Nephron (organoid): Measurements from ENCODE around the gene ARAP1.

Experiments used
- H3K27ac Mint-ChIP-seq, 3 experiments: 2 replicates each; pipeline ENCODE4 v1.8.0; 2020; ENCODE audit warnings: mixed read lengths in 3 of 3, mild to moderate bottlenecking in 2 of 3, moderate library complexity in 1 of 3
- H3K27me3 Mint-ChIP-seq: 2 replicates; pipeline ENCODE4 v1.8.0; 2021; ENCODE audit warnings: low read depth, mild to moderate bottlenecking, moderate library complexity, mixed read lengths
- H3K36me3 Mint-ChIP-seq: 2 replicates; pipeline ENCODE4 v1.8.0; 2020; ENCODE audit warnings: low read depth, mixed read lengths
- H3K4me1 Mint-ChIP-seq: 2 replicates; pipeline ENCODE4 v1.8.0; 2020; ENCODE audit warnings: mixed read lengths
- H3K4me3 Mint-ChIP-seq, 3 experiments: 2 replicates each; pipeline ENCODE4 v1.8.0; 2020; ENCODE audit warnings: mild to moderate bottlenecking in 3 of 3, mixed read lengths in 3 of 3, moderate library complexity in 2 of 3
- H3K9me3 Mint-ChIP-seq: 2 replicates; pipeline ENCODE4 v1.8.0; 2020; ENCODE audit warnings: mixed read lengths
- TF ChIP-seq, protein P1 (sequence below), 3 experiments: fragments of 200-600 bp; sonication (generic); IDR thresholded peaks; one replicate each; pipeline ENCODE4 v1.5.0; 2021; ENCODE audit warnings: antibody characterized with exemption in 3 of 3; ENCODE audit not compliant: unreplicated experiment in 3 of 3

The ARAP1 gene

DNA sequence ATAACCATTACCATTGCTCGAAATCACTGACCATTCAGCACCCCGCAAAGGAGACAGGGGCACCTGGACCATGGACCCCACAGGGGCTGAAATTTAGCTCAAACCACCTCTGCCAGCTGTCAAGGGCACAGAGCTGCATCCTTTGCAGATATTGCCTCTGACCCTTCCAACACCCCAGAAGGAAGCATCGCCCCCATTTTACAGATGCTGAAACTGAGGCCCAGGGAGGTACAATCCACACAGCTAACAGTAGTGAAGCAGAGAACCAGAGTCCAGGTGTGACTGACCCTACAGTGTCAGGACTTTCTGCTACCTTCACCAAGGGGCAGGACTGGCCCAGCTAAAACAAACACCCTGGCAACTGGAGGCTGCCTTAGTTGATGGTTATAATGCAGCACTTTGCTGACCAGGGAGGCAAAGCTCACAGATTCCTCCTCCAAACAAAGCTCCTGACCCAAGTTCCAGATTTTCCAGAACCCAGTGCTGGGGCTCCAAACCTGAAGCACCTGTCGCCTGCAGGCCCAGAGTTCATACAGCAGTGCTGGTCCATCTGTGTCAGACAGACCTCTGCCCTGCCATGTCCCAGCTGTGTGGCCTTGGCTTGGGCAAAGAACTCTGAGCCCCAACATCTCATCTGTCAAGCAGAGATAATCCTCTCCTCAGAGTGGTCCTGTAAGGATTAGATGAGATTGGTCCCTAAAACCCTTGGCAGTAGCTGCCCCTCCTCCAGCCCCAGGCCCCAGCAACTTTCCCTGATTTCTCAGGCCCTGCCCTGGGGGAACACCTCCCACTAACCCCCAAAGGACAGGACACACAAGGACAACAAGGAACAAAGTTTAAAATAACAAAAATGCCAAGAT lies 15.2 kb upstream of the ARAP1 start:
- no peak overlapping the region for H3K4me3 Mint-ChIP-seq
- H3K4me1 Mint-ChIP-seq = peaks cover 30% of the 10 kb centered on the region
- H3K9me3 Mint-ChIP-seq = no peaks in the 10 kb centered on the region
- no peaks in the 10 kb centered on the region for H3K36me3 Mint-ChIP-seq
- peak overlapping the region in 1 of 3 experiments; percentile 30 for H3K27ac Mint-ChIP-seq
- TF ChIP-seq, protein P1, sequence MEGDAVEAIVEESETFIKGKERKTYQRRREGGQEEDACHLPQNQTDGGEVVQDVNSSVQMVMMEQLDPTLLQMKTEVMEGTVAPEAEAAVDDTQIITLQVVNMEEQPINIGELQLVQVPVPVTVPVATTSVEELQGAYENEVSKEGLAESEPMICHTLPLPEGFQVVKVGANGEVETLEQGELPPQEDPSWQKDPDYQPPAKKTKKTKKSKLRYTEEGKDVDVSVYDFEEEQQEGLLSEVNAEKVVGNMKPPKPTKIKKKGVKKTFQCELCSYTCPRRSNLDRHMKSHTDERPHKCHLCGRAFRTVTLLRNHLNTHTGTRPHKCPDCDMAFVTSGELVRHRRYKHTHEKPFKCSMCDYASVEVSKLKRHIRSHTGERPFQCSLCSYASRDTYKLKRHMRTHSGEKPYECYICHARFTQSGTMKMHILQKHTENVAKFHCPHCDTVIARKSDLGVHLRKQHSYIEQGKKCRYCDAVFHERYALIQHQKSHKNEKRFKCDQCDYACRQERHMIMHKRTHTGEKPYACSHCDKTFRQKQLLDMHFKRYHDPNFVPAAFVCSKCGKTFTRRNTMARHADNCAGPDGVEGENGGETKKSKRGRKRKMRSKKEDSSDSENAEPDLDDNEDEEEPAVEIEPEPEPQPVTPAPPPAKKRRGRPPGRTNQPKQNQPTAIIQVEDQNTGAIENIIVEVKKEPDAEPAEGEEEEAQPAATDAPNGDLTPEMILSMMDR (IDR thresholded peaks at IDR 0.05; ENCODE audit: unreplicated experiment in 3 of 3) = no peak
- peaks cover 8% of the 10 kb centered on the region for H3K27me3 Mint-ChIP-seq

DNA sequence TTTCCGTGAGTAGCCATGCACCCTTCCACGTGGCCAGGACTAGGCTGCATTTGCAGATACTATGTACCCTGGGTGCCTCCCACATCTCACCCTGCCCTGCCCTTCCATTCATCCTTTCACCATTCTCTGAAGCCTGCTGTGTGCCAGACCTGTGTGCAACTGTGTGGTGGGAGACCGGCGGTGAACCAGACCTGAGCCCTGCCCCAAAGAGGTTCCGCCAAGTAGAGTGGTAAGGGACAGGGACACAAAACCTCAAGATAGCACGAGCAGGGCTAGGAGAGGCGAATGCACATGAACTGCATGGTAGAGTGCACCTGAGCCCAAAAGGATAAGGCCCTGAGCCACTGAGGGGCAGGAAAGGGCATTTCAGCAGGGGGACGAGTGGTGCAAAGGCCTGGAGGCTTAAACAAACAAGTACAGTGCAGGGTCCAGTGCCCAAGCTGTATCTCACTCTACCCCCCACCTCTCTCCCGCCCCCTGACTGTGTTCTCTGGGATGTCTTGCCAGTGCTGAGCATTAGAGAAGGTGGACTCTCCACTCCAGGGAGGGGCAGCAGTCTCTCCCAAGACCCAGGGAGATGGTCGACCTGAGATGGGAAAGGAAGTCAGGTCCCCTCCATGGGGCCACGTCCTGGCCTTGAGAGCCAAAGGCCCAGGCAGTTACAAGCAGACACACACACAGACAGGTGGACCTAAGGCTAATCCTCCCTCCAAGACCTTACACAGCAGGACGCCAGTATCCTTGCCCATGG lies 14.1 kb upstream of the ARAP1 start:
- TF ChIP-seq, protein P1 (IDR thresholded peaks at IDR 0.05; ENCODE audit: unreplicated experiment in 3 of 3) = no peak
- Mint-ChIP-seq H3K27me3 (peaks cover 8% of the 10 kb centered on the region), H3K36me3 (no peaks in the 10 kb centered on the region), H3K4me3 (no peak overlapping the region), H3K27ac (peak overlapping the region in 2 of 3 experiments; percentile 41 to 65), H3K9me3 (no peaks in the 10 kb centered on the region), H3K4me1 (peaks cover 21% of the 10 kb centered on the region)

DNA sequence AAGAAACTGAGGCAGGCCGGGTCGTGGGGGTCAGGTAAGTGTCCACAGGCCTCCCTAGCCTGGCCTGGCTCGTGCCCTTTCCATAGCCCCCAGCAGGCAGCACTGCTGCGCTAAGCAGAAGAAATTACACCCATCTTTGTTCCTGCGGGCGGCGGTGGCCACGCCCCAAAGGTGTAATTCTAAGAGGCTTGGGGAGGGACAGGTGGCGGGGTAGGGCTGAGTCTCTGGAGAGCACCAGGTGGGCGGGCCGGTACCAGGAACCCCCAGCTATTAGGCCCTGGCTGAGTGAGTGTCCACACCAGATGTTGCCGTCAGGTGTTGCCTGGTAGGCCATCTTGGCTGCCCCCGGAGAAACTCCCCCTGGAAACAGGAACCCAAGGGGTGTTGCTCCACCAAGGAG lies 12.3 kb upstream of the ARAP1 start:
- no peaks in the 10 kb centered on the region for H3K9me3 Mint-ChIP-seq
- H3K27me3 Mint-ChIP-seq = peaks cover 9% of the 10 kb centered on the region

DNA sequence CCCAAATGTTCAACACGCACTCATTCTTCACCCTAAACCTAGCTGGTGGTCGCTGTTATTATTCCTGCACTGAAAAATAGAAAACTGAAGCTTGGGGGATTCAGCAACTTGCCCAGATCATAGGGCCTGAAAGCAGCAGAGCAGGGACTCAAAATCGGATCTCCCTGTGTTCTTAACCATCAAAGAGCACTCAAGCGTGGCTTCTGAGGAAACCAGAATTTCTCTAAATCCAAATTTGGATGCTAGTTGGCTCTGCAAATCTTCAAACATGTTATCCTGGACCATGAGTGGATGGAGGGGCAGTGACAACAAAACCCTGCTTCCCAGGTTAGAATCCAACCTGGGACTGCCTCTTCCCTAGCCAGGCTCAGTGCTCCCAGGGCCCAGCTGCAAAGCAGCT lies 11.6 kb upstream of the ARAP1 start:
- H3K9me3 Mint-ChIP-seq = no peaks in the 10 kb centered on the region
- H3K36me3 Mint-ChIP-seq = peaks cover 5% of the 10 kb centered on the region
- TF ChIP-seq, protein P1 (IDR thresholded peaks at IDR 0.05; ENCODE audit: unreplicated experiment in 3 of 3) = no peak
- H3K27me3 Mint-ChIP-seq = peaks cover 10% of the 10 kb centered on the region
- H3K4me1 Mint-ChIP-seq = peaks cover 26% of the 10 kb centered on the region
- no peak overlapping the region for H3K4me3 Mint-ChIP-seq
- H3K27ac Mint-ChIP-seq = peak overlapping the region in 1 of 3 experiments; percentile 33

More for the DNA sequence above, 12.3 kb upstream of the ARAP1 start:
- no peak overlapping the region for H3K4me3 Mint-ChIP-seq
- TF ChIP-seq, protein P1 (IDR thresholded peaks at IDR 0.05; ENCODE audit: unreplicated experiment in 3 of 3) = no peak
- peaks cover 5% of the 10 kb centered on the region for H3K36me3 Mint-ChIP-seq
- H3K27ac Mint-ChIP-seq = no peak overlapping the region
- peaks cover 20% of the 10 kb centered on the region for H3K4me1 Mint-ChIP-seq

DNA sequence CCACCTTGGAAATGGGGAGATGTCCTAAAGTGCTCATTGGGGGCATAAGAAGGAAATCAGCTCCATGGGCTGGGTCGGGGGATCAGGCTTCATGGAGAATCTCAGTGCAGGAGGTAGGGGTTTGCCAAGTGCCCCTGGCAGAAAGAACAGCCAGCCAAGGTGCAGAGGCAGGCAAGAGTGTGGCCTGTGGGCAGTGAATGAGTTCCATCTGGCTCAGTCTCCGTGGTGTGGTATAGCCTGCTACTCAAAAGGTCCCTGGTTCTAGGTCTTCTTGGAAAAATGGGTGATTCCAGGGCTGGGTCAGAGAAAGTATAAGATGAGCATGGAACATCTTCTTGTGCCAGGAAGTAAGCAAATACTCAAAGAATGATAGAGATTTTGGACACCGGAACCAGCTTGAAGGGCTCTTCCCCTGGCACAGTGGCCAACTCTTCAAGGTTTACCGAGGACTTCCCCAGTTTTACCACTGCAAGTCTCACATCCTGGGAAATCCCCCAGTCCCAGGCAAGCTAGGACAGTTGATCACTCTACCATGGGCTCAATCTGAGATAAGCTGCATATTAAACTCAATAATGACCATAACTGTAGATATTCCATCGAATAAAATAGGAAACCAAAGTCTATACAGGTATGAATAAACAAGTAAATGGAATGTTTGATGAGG lies 10.6 kb upstream of the ARAP1 start:
- no peak overlapping the region for H3K4me3 Mint-ChIP-seq
- H3K27me3 Mint-ChIP-seq = peaks cover 9% of the 10 kb centered on the region
- no peaks in the 10 kb centered on the region for H3K9me3 Mint-ChIP-seq
- H3K27ac Mint-ChIP-seq = no peak overlapping the region
- TF ChIP-seq, protein P1 (IDR thresholded peaks at IDR 0.05; ENCODE audit: unreplicated experiment in 3 of 3) = no peak
- peaks cover 5% of the 10 kb centered on the region for H3K36me3 Mint-ChIP-seq
- peaks cover 24% of the 10 kb centered on the region for H3K4me1 Mint-ChIP-seq
